PFSK-1 (cell line): ENCODE data around the gene OAS3.

Source experiments
- FOXP2 ChIP-seq: optimal IDR thresholded peaks from 2 replicates; pipeline ENCODE3; 2011; ENCODE audit warnings: borderline replicate concordance, control low read depth, inconsistent platforms; ENCODE audit not compliant: insufficient read depth; ENCODE audit errors: extremely low read length, extremely low read depth
- POLR2AphosphoS5 ChIP-seq: IDR thresholded peaks from 2 replicates; pipeline ENCODE4 v1.6.1; 2012; ENCODE audit warnings: low read depth, mild to moderate bottlenecking, control low read depth, low read length, moderate library complexity
- REST ChIP-seq, 2 experiments: IDR thresholded peaks; 2 replicates each; pipeline versions ENCODE4 v1.6.1 to v1.8.0; 2011 to 2012; ENCODE audit warnings: low read depth in 2 of 2, low read length in 2 of 2, control low read depth in 1 of 2, inconsistent platforms in 1 of 2, mild to moderate bottlenecking in 1 of 2, moderate library complexity in 1 of 2; ENCODE audit not compliant: insufficient read depth in 1 of 2
- SIN3A ChIP-seq: IDR thresholded peaks from 2 replicates; pipeline ENCODE4 v1.6.1; 2012; ENCODE audit warnings: mild to moderate bottlenecking, low read length, moderate library complexity, borderline replicate concordance; ENCODE audit not compliant: insufficient read depth
- TAF1 ChIP-seq: IDR thresholded peaks from 2 replicates; pipeline ENCODE4 v1.6.1; 2012; ENCODE audit warnings: low read length, control low read depth, borderline replicate concordance; ENCODE audit not compliant: insufficient read depth

The OAS3 gene

GRCh38 chr12:112967858-112968257, 29.6 kb downstream of the OAS3 start:
- TF ChIP-seq REST (IDR thresholded peaks at IDR 0.05; ENCODE audit: insufficient read depth in 1 of 2, low read depth in 2 of 2, low read length in 2 of 2) (no peak), TAF1 (no peak), SIN3A (no peak), POLR2AphosphoS5 (no peak), FOXP2 (no peak)

- TF ChIP-seq TAF1 (no peak), REST (IDR thresholded peaks at IDR 0.05; ENCODE audit: insufficient read depth in 1 of 2, low read depth in 2 of 2, low read length in 2 of 2) (no peak), POLR2AphosphoS5 (no peak), SIN3A (no peak), FOXP2 (no peak)
Measured at GRCh38 chr12:112969547-112970306, 31.5 kb downstream of the OAS3 start.

- TF ChIP-seq REST (IDR thresholded peaks at IDR 0.05; ENCODE audit: insufficient read depth in 1 of 2, low read depth in 2 of 2, low read length in 2 of 2) = no peak
- no peak for TF ChIP-seq SIN3A
- no peak for TF ChIP-seq TAF1
- TF ChIP-seq FOXP2 = no peak
- no peak for TF ChIP-seq POLR2AphosphoS5
Measured at GRCh38 chr12:112970391-112970790, 32.1 kb downstream of the OAS3 start.

GRCh38 chr12:112971248-112971647, 33.0 kb downstream of the OAS3 start:
- TF ChIP-seq POLR2AphosphoS5 (no peak), TAF1 (no peak)

- TF ChIP-seq POLR2AphosphoS5 (no peak), SIN3A (no peak), FOXP2 (no peak), REST (IDR thresholded peaks at IDR 0.05; ENCODE audit: insufficient read depth in 1 of 2, low read depth in 2 of 2, low read length in 2 of 2) (no peak), TAF1 (no peak)
Measured at GRCh38 chr12:112973011-112973735, 34.9 kb downstream of the OAS3 start.
